GM19099 (cell line): ENCODE results near the gene CCR9.

Experiments
- POLR2A ChIP-seq: IDR thresholded peaks from 3 replicates; pipeline ENCODE4 v1.6.1; 2011; ENCODE audit warnings: low read depth; ENCODE audit not compliant: insufficient read length; ENCODE audit errors: extremely low read depth

Gene CCR9

GRCh38 chr3:45915059-45915439, 28.7 kb downstream of the CCR9 start:
- TF ChIP-seq POLR2A: no peak

GRCh38 chr3:45915518-45916231, 29.3 kb downstream of the CCR9 start:
- TF ChIP-seq POLR2A: no peak

- TF ChIP-seq POLR2A: no peak
Observed at GRCh38 chr3:45917146-45917898, 31.0 kb downstream of the CCR9 start.

- TF ChIP-seq POLR2A: no peak
Observed at GRCh38 chr3:45921158-45922038, 35.1 kb downstream of the CCR9 start.

- TF ChIP-seq POLR2A: no peak
Observed at GRCh38 chr3:45922039-45922326, 35.6 kb downstream of the CCR9 start.

GRCh38 chr3:45922950-45923590, 36.7 kb downstream of the CCR9 start:
- TF ChIP-seq POLR2A: no peak

GRCh38 chr3:45923755-45924154, 37.4 kb downstream of the CCR9 start:
- TF ChIP-seq POLR2A: no peak

GRCh38 chr3:45927881-45928280, 41.5 kb downstream of the CCR9 start:
- no peak for TF ChIP-seq POLR2A

- TF ChIP-seq POLR2A: no peak
Observed at GRCh38 chr3:45929042-45929679, 42.8 kb downstream of the CCR9 start.

- no peak for TF ChIP-seq POLR2A
Observed at GRCh38 chr3:45931496-45931895, 45.2 kb downstream of the CCR9 start.

GRCh38 chr3:45932112-45932511, 45.8 kb downstream of the CCR9 start:
- TF ChIP-seq POLR2A: no peak

GRCh38 chr3:45933591-45933990, 47.2 kb downstream of the CCR9 start:
- no peak for TF ChIP-seq POLR2A

- no peak for TF ChIP-seq POLR2A
Observed at GRCh38 chr3:45936261-45936660, 49.9 kb downstream of the CCR9 start.

- no peak for TF ChIP-seq POLR2A
Observed at GRCh38 chr3:45937206-45938042, 51.1 kb downstream of the CCR9 start.
